IMR-90 (cell line): ENCODE measurements around the gene PPIP5K2. TPM values are rescaled to one million over a fixed set of nuclear protein-coding genes. Genes with fewer than 3 reads are reported as not detected.

ENCODE experiments used
- ATAC-seq: fragments of 200-7000 bp; cut with Tn5 transposase; 2 replicates; pipeline ENCODE4 v1.9.1; 2020; ENCODE audit warnings: low read depth, mild to moderate bottlenecking, moderate library complexity
- BruUV-seq: library from RNA; stranded (reverse); fragments of 400-500 nt; replicated peaks from 2 replicates; lab custom pipeline; 2021; lab: Mats Ljungman, UMichigan
- CTCF ChIA-PET: fragments of 300-600 bp; formaldehyde crosslinking; extraction: SDS; loops from one replicate; lab custom pipeline; 2021; ENCODE audit warnings: antibody characterized with exemption; lab: Yijun Ruan, JAX
- POLR2A ChIA-PET: fragments of 300-600 bp; sonication (Branson Sonifier 250); formaldehyde crosslinking; loops from one replicate; lab custom pipeline; 2022; ENCODE audit warnings: antibody characterized with exemption; ENCODE audit not compliant: unreplicated experiment; lab: Charles Lee
- DNase-seq: peaks from one replicate; pipeline ENCODE4 v3.0.0; 2013
- H2AFZ ChIP-seq: replicated peaks from 2 replicates; pipeline ENCODE3; 2013; ENCODE audit warnings: low read length, mild to moderate bottlenecking; ENCODE audit not compliant: poor library complexity
- H2AK5ac ChIP-seq: 2 replicates; pipeline ENCODE4 v1.6.1; 2013; ENCODE audit warnings: low read depth, low read length, inconsistent platforms
- H2AK9ac ChIP-seq: replicated peaks from 2 replicates; pipeline ENCODE3; 2013; ENCODE audit warnings: mild to moderate bottlenecking, low read depth, low read length, moderate library complexity; ENCODE audit not compliant: poor library complexity
- H2BK120ac ChIP-seq: 2 replicates; pipeline ENCODE4 v1.6.1; 2013; ENCODE audit warnings: low read depth, low read length, inconsistent platforms
- H2BK15ac ChIP-seq: 3 replicates; pipeline ENCODE4 v1.6.1; 2013; ENCODE audit warnings: low read depth, low read length, inconsistent platforms
- H2BK20ac ChIP-seq: 2 replicates; pipeline ENCODE4 v1.6.1; 2013; ENCODE audit warnings: low read depth, mild to moderate bottlenecking, inconsistent platforms, low read length, moderate library complexity
- H2BK5ac ChIP-seq: 2 replicates; pipeline ENCODE4 v1.6.1; 2013; ENCODE audit warnings: mild to moderate bottlenecking, low read depth, low read length, inconsistent platforms; ENCODE audit not compliant: poor library complexity, severe bottlenecking
- H3K14ac ChIP-seq: replicated peaks from 2 replicates; pipeline ENCODE4 v1.6.1; 2013; ENCODE audit warnings: low read depth, low read length, inconsistent platforms
- H3K18ac ChIP-seq: 2 replicates; pipeline ENCODE4 v1.6.1; 2013; ENCODE audit warnings: low read depth, low read length, control low read depth
- H3K23ac ChIP-seq: 2 replicates; pipeline ENCODE4 v1.6.1; 2013; ENCODE audit warnings: low read depth, low read length, inconsistent platforms
- H3K27ac ChIP-seq: 2 replicates; pipeline ENCODE4 v1.5.1; 2013; ENCODE audit warnings: mild to moderate bottlenecking, control low read depth, low read length; ENCODE audit not compliant: insufficient read depth
- H3K27me3 ChIP-seq: 2 replicates; pipeline ENCODE4 v1.6.1; 2013; ENCODE audit warnings: low read length; ENCODE audit not compliant: control insufficient read depth, insufficient read depth
- H3K36me3 ChIP-seq: 2 replicates; pipeline ENCODE4 v1.6.1; 2013; ENCODE audit warnings: low read length, mixed read lengths; ENCODE audit not compliant: control insufficient read depth, insufficient read depth
- H3K4ac ChIP-seq: 2 replicates; pipeline ENCODE4 v1.6.1; 2013; ENCODE audit warnings: low read depth, low read length, inconsistent platforms
- H3K4me1 ChIP-seq: 2 replicates; pipeline ENCODE4 v1.6.1; 2013; ENCODE audit warnings: low read length, mixed read lengths; ENCODE audit not compliant: control insufficient read depth, insufficient read depth
- H3K4me2 ChIP-seq: 2 replicates; pipeline ENCODE4 v1.6.1; 2013; ENCODE audit warnings: low read depth, mild to moderate bottlenecking, control low read depth, low read length, moderate library complexity
- H3K4me3 ChIP-seq: 2 replicates; pipeline ENCODE4 v1.5.1; 2013; ENCODE audit warnings: low read depth, mild to moderate bottlenecking, control low read depth, low read length, moderate library complexity; ENCODE audit not compliant: insufficient read depth
- H3K56ac ChIP-seq: 2 replicates; pipeline ENCODE4 v1.6.1; 2013; ENCODE audit warnings: low read length, inconsistent platforms; ENCODE audit not compliant: insufficient read depth; ENCODE audit errors: extremely low read depth
- H3K79me1 ChIP-seq, 2 experiments: 2 replicates each; pipeline ENCODE4 v1.6.1; 2013; ENCODE audit warnings: low read length in 2 of 2, inconsistent platforms in 1 of 2, low read depth in 1 of 2
- H3K9ac ChIP-seq: 2 replicates; pipeline ENCODE4 v1.6.1; 2013; ENCODE audit warnings: low read depth, low read length, control low read depth
- H3K9me1 ChIP-seq: 2 replicates; pipeline ENCODE4 v1.6.1; 2013; ENCODE audit warnings: low read length, inconsistent platforms; ENCODE audit not compliant: insufficient read depth
- H3K9me3 ChIP-seq: 2 replicates; pipeline ENCODE4 v1.6.1; 2013; ENCODE audit warnings: low read length; ENCODE audit not compliant: control insufficient read depth, insufficient read depth
- H4K20me1 ChIP-seq: 2 replicates; pipeline ENCODE4 v1.6.1; 2013; ENCODE audit warnings: low read length, inconsistent platforms; ENCODE audit not compliant: insufficient read depth
- H4K5ac ChIP-seq: 2 replicates; pipeline ENCODE4 v1.6.1; 2013; ENCODE audit warnings: mild to moderate bottlenecking, low read depth, low read length, control low read depth
- H4K8ac ChIP-seq, 2 experiments: 2 replicates each; pipeline ENCODE4 v1.6.1; 2013; ENCODE audit warnings: low read depth in 2 of 2, low read length in 2 of 2, control low read depth in 1 of 2, inconsistent platforms in 1 of 2
- H4K91ac ChIP-seq: 2 replicates; pipeline ENCODE4 v1.6.1; 2013; ENCODE audit warnings: low read depth, low read length, inconsistent platforms; ENCODE audit not compliant: insufficient read depth
- MAZ ChIP-seq: IDR thresholded peaks from 2 replicates; pipeline ENCODE4 v1.6.1; 2012; ENCODE audit warnings: low read depth, mild to moderate bottlenecking, low read length, improper control_type of control experiment, moderate library complexity, borderline replicate concordance
- NFE2L2 ChIP-seq: fragments of 150-350 bp; IDR thresholded peaks from 2 replicates; pipeline ENCODE4 v1.6.1; 2016; ENCODE audit warnings: low read depth, mild to moderate bottlenecking, low read length
- WGBS, 2 experiments: methylation state at CpG; one replicate each; pipeline versions ENCODE4 v1.1.5 to v1.1.7; 2013; ENCODE audit warnings: missing lambda C conversion rate in 2 of 2; ENCODE audit not compliant: insufficient read length in 1 of 2; ENCODE audit errors: extremely low coverage in 2 of 2; 5-methylcytosine and 5-hydroxymethylcytosine counted together
- dilution Hi-C: fragments of 300-500 bp; cut with HindIII; formaldehyde crosslinking; loops from one replicate; pipeline ENCODE4 v1.14.3; 2018; ENCODE audit warnings: low sequenced_read_pairs; ENCODE audit not compliant: unreplicated experiment
- in situ Hi-C: fragments of 300-500 bp; cut with MboI; formaldehyde crosslinking; loops from 3 replicates; pipeline ENCODE4 v1.14.3; 2019; ENCODE audit warnings: low sequenced_read_pairs, inconsistent platforms, mixed read lengths
- intact Hi-C: fragments of 100-400 bp; cut with micrococcal nuclease; formaldehyde crosslinking; loops from 2 replicates; pipeline ENCODE4 v1.10.0; 2022
- polyA plus RNA-seq, 3 experiments: library from polyadenylated mRNA; depleted of rRNA; stranded (reverse); fragments of >200 nt; gene quantifications; 2 replicates each; pipeline ENCODE4 v1.2.3, GENCODE V29; 2012; ENCODE audit warnings: low replicate concordance in 1 of 3
- total RNA-seq: library from RNA; depleted of rRNA; stranded (reverse); fragments of >200 nt; gene quantifications from 2 replicates; pipeline ENCODE4 v1.2.3, GENCODE V29; 2012

Gene PPIP5K2
- total and polyA plus RNA-seq, 2 of the 4 experiments (the other 2 are of a cell fraction), result 32.4 to 67.6 TPM

GRCh38 chr5:103135461-103135860 lies 15.4 kb downstream of the PPIP5K2 start:
- Histone ChIP-seq H2BK120ac (no peak overlapping the region), H2BK20ac (no peak overlapping the region), H3K36me3 (peaks cover 5% of the 10 kb centered on the region; the same call in 1 of the 2 replicates), H2AK9ac (no peak overlapping the region), H4K91ac (no peak overlapping the region), H3K9me1 (no peaks in the 10 kb centered on the region), H2BK5ac (no peak overlapping the region), H3K4me3 (no peak overlapping the region), H4K8ac (no peak overlapping the region), H2AFZ (no peak overlapping the region), H3K9me3 (no peaks in the 10 kb centered on the region), H3K14ac (no peak overlapping the region), H3K18ac (no peak overlapping the region), H3K4me1 (no peaks in the 10 kb centered on the region), H3K56ac (no peak overlapping the region), H4K5ac (no peak overlapping the region), H2AK5ac (no peak overlapping the region), H3K4ac (no peak overlapping the region), H3K27ac (no peak overlapping the region), H4K20me1 (no peaks in the 10 kb centered on the region), H3K79me1 (peaks cover 0 to 6% of the 10 kb centered on the region in 2 experiments; a peak in 2 of 4 replicates), H3K23ac (no peak overlapping the region), H3K4me2 (no peak overlapping the region), H2BK15ac (no peak overlapping the region), H3K27me3 (no peaks in the 10 kb centered on the region), H3K9ac (no peak overlapping the region)
- in situ Hi-C loops (no loop called here), intact Hi-C loops (loop anchor here (5.0 to 10.0 kb wide), 4 partner anchors 93 to 598 kb away; no protein-coding TSS in a partner anchor), dilution Hi-C loops (no loop called here)
- DNase-seq, result no peak
- ChIA-PET CTCF (no interaction called here), POLR2A (no interaction called here)
- no TSS peak for BruUV-seq
- no peak for ATAC-seq
- WGBS, 2 experiments, result no CpG with 5 or more reads among the region's 1 CpG
- no peak for TF ChIP-seq MAZ
- no peak for TF ChIP-seq NFE2L2
